HepG2 (cell line): ENCODE data around the gene KNL1. TPM values are rescaled to one million over a fixed set of nuclear protein-coding genes. Genes with fewer than 3 reads are reported as not detected.

Experiments
- ATF7-NPFF ChIP-seq: sonication (generic); formaldehyde crosslinking; IDR thresholded peaks from 2 replicates; pipeline ENCODE4 v1.8.1; 2023; ENCODE audit warnings: mild to moderate bottlenecking, low read depth, missing genetic modification reagents, moderate library complexity
- GMEB2 ChIP-seq: IDR thresholded peaks from 2 replicates; pipeline ENCODE4 v1.6.1; 2016; ENCODE audit warnings: missing biosample characterization, missing genetic modification reagents, low read depth
- SAP130 ChIP-seq: IDR thresholded peaks from 2 replicates; pipeline ENCODE4 v1.6.1; 2016; ENCODE audit warnings: low read depth
- YY1 ChIP-seq: IDR thresholded peaks from 2 replicates; pipeline ENCODE4 v1.6.1; 2011; ENCODE audit warnings: low read length, low read depth, moderate library complexity, mild to moderate bottlenecking; ENCODE audit not compliant: insufficient read depth, insufficient replicate concordance
- ZNF18 ChIP-seq: sonication (generic); formaldehyde crosslinking; IDR thresholded peaks from 2 replicates; pipeline ENCODE4 v1.8.0; 2022; ENCODE audit warnings: mild to moderate bottlenecking, missing genetic modification reagents; ENCODE audit not compliant: insufficient replicate concordance
- ZNF329 ChIP-seq: sonication (generic); formaldehyde crosslinking; IDR thresholded peaks from 2 replicates; pipeline ENCODE4 v1.9.0; 2021; ENCODE audit warnings: low read depth, mild to moderate bottlenecking, missing genetic modification reagents
- ZNF331 ChIP-seq: sonication (generic); formaldehyde crosslinking; IDR thresholded peaks from 2 replicates; pipeline ENCODE4 v1.4.0; 2020; ENCODE audit warnings: missing genetic modification reagents
- ZNF432 ChIP-seq: sonication (generic); formaldehyde crosslinking; IDR thresholded peaks from 2 replicates; pipeline ENCODE4 v1.5.0; 2020; ENCODE audit warnings: missing genetic modification reagents, mild to moderate bottlenecking, borderline replicate concordance
- ZNF510 ChIP-seq: sonication (generic); formaldehyde crosslinking; IDR thresholded peaks from 2 replicates; pipeline ENCODE4 v1.4.0; 2020; ENCODE audit warnings: low read depth, mild to moderate bottlenecking, missing genetic modification reagents
- ZNF761 ChIP-seq: sonication (generic); formaldehyde crosslinking; conservative IDR thresholded peaks from 2 replicates; pipeline ENCODE4 v1.4.0; 2020; ENCODE audit warnings: mild to moderate bottlenecking, missing genetic modification reagents
- ZSCAN9 ChIP-seq: IDR thresholded peaks from 2 replicates; pipeline ENCODE4 v1.6.1; 2016; ENCODE audit warnings: borderline replicate concordance
- polyA plus RNA-seq, 8 experiments: library from polyadenylated mRNA; depleted of rRNA in 3 of 8; stranded (reverse) in 7 of 8; unstranded in 1 of 8; fragments of >200 nt; fragmentation: Illumina TruSeq in 4 of 8; extraction: Trizol in 4 of 8; gene quantifications; 2 replicates each; pipeline versions ENCODE4 v1.2.1 to v1.2.3, GENCODE V29; 2011 to 2016; ENCODE audit warnings: low read depth in 4 of 8, missing spikeins in 1 of 8, mixed read lengths in 1 of 8; ENCODE audit not compliant: insufficient read depth in 1 of 8
- total RNA-seq, 5 experiments: library from RNA; depleted of rRNA; stranded (reverse); fragments of >200 nt; fragmentation: Illumina TruSeq; extraction: Trizol; gene quantifications; 2 replicates each; pipeline ENCODE4 v1.2.3, GENCODE V29; 2016; ENCODE audit warnings: low read depth in 1 of 5
- TF ChIP-seq, protein P1 (sequence below): sonication (generic); formaldehyde crosslinking; IDR thresholded peaks from 2 replicates; pipeline ENCODE4 v1.4.0; 2020; ENCODE audit warnings: low read depth, missing genetic modification reagents
- TF ChIP-seq, protein P2 (sequence below): sonication (generic); formaldehyde crosslinking; IDR thresholded peaks from 2 replicates; pipeline ENCODE4 v1.5.0; 2020; ENCODE audit warnings: mild to moderate bottlenecking, missing genetic modification reagents, borderline replicate concordance

The KNL1 gene
- total and polyA plus RNA-seq, 2 of the 13 experiments (the other 11 are each of a cell fraction or from before 2014, with no cell fraction given) = 8.0 to 21.4 TPM

DNA sequence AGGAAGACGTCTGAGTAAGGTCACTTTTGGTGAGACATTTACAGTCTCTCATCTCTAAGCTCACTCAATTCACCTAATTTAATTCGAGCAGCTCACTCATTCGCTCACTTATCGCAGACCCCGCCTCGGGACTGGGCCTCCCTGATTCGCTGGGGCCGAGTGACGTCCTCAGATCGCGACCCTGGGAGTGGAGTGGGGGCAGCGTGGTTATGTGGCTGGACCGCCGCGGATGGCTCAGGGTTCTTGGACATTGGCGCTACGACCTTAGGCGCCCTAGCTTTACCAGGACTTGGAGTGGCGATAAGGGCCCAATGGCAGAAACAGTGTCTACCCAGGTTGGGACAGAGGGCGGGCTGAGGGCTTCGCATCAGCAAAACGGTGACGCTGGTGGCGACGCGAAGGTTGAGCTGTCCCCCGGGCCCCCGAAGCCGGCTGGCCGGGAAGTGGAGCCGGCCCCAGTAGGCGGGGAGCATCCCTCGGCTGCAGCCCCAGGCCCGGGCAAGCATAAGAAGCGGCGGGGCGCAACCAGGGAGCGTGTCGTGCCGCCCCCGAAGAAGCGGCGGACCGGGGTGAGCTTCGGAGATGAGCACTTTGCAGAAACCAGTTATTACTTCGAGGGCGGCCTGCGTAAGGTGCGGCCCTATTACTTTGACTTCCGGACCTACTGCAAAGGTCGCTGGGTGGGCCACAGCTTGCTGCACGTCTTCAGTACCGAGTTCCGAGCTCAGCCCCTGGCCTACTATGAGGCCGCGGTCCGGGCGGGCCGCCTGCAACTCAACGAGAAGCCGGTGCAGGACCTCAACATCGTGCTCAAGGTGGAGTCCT, 24.7 kb upstream of the KNL1 start, which contains the start of gene RPUSD2 (continued):
- TF ChIP-seq ZNF331 = peak; percentile 53
- TF ChIP-seq ATF7-NPFF = no peak
- no peak for TF ChIP-seq ZNF432 (CRISPR knock-in tag)
- TF ChIP-seq ZSCAN9 (CRISPR knock-in tag) = peak; percentile 4; the same call in 1 of the 2 replicates
- TF ChIP-seq YY1 = peak; percentile 35
- TF ChIP-seq, protein P1, sequence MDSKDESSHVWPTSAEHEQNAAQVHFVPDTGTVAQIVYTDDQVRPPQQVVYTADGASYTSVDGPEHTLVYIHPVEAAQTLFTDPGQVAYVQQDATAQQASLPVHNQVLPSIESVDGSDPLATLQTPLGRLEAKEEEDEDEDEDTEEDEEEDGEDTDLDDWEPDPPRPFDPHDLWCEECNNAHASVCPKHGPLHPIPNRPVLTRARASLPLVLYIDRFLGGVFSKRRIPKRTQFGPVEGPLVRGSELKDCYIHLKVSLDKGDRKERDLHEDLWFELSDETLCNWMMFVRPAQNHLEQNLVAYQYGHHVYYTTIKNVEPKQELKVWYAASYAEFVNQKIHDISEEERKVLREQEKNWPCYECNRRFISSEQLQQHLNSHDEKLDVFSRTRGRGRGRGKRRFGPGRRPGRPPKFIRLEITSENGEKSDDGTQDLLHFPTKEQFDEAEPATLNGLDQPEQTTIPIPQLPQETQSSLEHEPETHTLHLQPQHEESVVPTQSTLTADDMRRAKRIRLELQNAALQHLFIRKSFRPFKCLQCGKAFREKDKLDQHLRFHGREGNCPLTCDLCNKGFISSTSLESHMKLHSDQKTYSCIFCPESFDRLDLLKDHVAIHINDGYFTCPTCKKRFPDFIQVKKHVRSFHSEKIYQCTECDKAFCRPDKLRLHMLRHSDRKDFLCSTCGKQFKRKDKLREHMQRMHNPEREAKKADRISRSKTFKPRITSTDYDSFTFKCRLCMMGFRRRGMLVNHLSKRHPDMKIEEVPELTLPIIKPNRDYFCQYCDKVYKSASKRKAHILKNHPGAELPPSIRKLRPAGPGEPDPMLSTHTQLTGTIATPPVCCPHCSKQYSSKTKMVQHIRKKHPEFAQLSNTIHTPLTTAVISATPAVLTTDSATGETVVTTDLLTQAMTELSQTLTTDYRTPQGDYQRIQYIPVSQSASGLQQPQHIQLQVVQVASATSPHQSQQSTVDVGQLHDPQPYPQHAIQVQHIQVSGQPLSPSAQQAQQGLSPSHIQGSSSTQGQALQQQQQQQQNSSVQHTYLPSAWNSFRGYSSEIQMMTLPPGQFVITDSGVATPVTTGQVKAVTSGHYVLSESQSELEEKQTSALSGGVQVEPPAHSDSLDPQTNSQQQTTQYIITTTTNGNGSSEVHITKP (CRISPR knock-in tag) = 0 out of 2 replicates have a peak, but pooled peaks have one; percentile 20
- TF ChIP-seq ZNF510 = 0 out of 2 replicates have a peak, but pooled peaks have one; percentile 22
- peak; percentile 100 for TF ChIP-seq SAP130
- peak; percentile 44; the same call in 1 of the 2 replicates for TF ChIP-seq ZNF329 (CRISPR knock-in tag)
- TF ChIP-seq, protein P2, sequence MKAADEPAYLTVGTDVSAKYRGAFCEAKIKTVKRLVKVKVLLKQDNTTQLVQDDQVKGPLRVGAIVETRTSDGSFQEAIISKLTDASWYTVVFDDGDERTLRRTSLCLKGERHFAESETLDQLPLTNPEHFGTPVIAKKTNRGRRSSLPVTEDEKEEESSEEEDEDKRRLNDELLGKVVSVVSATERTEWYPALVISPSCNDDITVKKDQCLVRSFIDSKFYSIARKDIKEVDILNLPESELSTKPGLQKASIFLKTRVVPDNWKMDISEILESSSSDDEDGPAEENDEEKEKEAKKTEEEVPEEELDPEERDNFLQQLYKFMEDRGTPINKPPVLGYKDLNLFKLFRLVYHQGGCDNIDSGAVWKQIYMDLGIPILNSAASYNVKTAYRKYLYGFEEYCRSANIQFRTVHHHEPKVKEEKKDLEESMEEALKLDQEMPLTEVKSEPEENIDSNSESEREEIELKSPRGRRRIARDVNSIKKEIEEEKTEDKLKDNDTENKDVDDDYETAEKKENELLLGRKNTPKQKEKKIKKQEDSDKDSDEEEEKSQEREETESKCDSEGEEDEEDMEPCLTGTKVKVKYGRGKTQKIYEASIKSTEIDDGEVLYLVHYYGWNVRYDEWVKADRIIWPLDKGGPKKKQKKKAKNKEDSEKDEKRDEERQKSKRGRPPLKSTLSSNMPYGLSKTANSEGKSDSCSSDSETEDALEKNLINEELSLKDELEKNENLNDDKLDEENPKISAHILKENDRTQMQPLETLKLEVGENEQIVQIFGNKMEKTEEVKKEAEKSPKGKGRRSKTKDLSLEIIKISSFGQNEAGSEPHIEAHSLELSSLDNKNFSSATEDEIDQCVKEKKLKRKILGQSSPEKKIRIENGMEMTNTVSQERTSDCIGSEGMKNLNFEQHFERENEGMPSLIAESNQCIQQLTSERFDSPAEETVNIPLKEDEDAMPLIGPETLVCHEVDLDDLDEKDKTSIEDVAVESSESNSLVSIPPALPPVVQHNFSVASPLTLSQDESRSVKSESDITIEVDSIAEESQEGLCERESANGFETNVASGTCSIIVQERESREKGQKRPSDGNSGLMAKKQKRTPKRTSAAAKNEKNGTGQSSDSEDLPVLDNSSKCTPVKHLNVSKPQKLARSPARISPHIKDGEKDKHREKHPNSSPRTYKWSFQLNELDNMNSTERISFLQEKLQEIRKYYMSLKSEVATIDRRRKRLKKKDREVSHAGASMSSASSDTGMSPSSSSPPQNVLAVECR (CRISPR knock-in tag) = peak; percentile 99
- TF ChIP-seq GMEB2 (CRISPR knock-in tag) = 0 out of 2 replicates have a peak, but pooled peaks have one; percentile 26
- 0 out of 2 replicates have a peak, but pooled peaks have one; percentile 46 for TF ChIP-seq ZNF761
- TF ChIP-seq ZNF18 = no peak
